HG03442 (cell line): ENCODE results near the gene TTC28.

ENCODE experiments used
- ATAC-seq: cut with Tn5 transposase; IDR thresholded peaks from one replicate; pipeline ENCODE4 v1.9.1; 2021; ENCODE audit warnings: mild to moderate bottlenecking, moderate library complexity; ENCODE audit not compliant: unreplicated experiment

The TTC28 gene

GRCh38 chr22:28034145-28034759 is 645.4 kb downstream of the TTC28 start:
- no peak for ATAC-seq

DNA sequence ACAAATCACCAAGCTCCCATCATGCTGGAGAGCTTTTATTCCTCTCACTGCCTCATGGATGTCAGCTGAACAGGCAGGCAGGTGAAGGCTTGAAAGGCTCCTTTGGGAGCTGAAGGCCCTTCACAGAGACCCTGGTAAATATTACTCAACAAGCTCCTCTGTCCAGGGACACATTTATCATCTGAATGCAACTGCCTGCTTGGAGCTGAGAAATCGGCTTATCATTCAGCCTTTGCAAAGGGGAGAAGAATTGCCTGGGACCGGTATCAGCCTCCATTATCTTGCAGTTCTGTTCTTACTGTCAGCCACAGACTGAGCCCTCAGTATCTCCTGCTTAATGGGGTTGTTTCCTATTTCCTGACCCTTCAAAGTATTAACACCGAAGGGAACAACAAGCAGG is 646.8 kb downstream of the TTC28 start:
- ATAC-seq, result no peak

DNA sequence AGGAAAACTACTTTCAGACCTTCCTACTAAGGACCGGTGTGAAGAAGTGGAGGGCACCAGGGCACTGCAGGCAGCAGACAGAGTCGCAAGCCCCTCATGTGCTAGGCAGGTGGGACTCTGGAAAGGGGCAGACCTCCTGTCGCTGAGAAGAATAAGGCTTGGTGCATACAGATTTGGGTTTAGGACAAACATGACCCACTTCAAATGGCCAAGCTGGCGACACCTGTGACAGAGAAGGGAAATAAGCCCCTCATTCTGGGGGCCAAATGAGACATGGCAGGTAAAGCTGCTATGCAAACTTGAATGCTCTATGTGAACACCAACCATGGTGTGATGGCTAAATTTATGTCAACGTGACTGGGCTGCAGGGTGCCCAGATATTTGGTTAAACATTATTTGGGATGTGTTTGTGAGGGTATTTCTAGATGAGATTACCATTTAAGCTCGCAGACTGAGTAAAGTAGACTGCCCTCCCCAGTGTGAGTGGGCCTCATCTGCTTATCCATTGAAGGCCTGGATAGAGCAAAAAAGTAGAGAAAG is 648.2 kb downstream of the TTC28 start:
- ATAC-seq, result no peak

DNA sequence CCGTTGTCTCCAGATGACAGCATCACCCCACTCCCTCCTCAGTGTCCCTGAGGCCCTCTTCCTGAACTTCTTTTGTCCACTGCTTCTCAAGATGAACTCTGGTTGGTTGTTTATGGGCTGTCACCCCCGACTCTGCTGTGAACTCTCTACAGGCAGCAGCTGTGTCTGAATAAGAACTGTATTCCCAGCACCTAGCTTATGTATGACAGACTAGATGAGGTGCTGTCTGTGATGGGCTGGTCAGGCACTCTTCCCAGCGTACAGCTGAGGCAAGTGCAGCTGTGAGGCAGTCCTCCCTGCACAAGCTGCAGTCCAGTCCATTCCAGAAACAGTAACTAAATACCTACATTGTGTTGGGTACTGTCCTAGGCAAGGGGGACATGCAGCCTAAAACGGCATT is 649.2 kb downstream of the TTC28 start:
- ATAC-seq, result no peak

- no peak for ATAC-seq
These were observed 649.7 kb downstream of the TTC28 start for GRCh38 chr22:28029956-28030355.

DNA sequence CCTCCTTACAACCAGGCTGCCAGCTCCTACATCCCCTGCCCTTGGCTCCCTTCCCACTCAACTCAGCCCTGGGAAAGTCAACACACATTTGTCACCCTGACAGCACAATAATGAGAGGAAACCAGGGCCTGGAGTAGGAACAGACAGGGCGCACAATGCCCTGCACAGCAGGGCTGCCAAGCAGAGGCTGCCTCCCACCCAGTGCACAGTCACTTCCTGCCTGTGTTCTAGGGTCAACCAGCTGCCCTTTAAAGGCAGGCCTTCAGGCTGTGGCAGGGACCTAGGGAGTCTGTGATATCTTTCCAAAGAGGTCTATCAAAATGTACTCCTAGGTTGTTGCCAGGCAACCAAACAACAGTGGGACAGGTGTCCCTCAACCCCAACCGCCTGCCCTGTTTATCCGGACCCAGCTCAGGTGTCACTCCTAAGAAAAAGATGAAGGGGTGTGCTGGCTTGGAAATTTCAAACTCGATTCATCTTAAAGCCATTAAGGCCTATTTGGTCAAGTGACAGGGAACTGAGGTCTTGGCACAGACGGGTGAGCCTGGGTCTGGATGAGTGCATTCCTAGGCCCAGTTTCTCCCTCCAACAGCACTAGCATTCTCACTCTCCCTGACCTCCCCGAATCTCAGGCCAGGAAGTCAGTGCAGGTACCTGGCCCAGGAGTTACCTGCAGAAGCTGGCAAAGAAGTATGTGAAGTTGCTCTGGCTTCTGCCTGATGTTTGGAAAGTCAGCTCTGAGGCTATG is 650.3 kb downstream of the TTC28 start:
- ATAC-seq, result no peak

- no peak for ATAC-seq
These were observed 651.9 kb downstream of the TTC28 start for GRCh38 chr22:28027453-28028448.

DNA sequence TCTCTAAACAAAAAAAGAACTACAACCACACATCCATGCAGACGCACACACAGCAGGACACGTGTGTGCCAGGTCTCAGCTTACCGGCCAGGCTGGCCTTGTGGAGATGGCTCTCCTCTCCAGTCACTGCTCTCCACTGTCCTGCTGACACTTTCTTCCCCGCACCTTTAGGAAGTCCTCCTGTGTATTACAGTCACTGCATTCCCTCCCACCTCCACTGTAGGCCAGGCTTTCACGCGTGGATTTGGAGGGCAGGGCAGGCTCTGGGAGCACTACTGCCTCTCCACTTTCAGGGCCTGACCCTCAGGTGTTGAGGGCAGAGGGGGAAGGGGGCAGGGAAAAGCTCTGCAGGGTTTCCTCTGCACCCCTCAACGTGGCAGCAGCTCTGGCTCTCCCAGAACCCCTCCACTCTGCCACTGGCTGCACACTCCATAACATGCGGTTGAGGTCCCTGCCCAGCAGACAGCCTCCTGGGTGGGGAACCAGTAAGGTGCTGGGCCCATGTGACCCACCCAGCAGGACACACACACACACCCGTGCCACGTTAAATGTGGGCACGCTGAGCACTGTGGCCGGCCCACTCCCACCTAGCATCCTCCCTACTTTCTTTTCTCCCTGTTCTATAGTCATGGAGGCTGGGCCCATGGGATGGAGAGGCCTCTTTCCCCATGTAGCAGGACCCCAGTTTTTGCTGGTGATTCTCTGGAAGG is 653.6 kb downstream of the TTC28 start:
- no peak for ATAC-seq

DNA sequence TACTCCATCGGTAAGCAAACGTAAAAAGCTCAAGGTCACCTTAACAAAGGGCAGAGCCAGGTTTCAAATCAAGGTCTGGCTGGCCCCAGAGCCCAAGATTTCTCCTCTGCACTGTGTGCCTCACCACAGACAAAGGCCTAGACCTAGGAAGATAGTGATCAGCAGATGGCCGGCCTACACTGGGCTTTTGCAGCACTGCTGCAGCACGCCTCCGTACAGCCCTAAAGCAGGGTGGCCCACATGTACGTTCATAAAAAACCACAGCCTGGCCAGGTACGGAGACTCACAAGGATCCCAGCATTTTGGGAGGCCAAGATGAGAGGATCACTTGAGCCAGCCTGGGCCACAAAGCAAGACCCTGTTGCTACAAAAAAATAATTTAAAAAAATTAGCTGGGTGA is 654.3 kb downstream of the TTC28 start:
- no peak for ATAC-seq

DNA sequence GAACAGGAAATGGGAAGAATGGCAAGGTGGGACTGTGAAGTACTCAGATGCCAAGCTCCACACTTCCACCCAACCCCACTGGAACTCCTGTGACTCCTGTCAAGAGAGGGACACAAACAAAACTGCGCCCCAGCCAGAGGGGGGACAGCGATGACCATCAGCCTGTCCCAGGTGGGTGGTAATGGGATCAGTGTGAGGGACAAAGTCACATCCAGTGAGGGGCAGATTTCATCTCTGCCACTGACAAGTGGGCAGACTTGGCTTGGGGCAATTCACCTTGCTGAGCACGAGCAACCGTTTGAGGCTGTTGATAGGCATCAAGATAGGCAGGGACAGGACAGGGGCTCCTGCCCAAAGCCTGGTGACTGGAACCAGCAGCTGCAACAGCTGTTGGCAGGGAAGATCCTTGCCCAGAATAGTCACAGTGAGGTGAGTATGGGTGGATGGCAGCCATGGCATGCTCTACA is 655.2 kb downstream of the TTC28 start:
- no peak for ATAC-seq

- ATAC-seq, result no peak
These were observed 655.9 kb downstream of the TTC28 start for GRCh38 chr22:28023774-28024173.

- no peak for ATAC-seq
These were observed 656.6 kb downstream of the TTC28 start for GRCh38 chr22:28023036-28023435.

DNA sequence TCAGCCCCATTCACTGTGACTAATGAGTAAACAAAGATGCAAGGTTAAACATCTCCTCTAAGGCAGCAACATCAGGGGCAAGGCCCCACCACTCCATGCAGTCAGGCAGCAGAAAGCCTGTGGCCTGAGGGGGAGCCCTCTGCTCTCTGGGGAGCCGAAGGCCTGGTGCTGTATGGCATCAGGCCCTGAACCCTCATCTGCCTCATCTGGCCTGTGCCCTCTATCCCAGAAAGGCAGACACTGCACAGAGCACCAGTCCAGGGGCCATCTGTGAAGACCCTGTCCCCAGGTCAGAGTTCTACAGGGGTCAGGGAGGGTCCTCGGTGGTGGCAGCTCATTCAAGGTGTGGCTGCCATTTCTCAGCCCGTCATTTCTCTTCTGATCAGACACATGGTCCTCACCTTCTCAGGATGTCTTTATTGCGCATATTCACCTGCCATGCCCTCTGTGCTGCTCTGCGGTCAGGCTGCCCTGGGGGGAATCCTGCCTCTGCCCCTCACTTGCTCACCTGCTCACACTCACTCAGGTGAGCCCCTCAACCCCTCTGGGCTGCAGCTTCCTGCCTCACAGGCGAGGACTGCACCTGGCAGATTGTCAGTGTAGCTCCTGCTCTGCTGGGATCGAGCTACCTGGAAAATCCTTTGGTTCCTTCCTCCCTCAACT is 657.5 kb downstream of the TTC28 start:
- no peak for ATAC-seq

GRCh38 chr22:28021116-28021997 is 658.3 kb downstream of the TTC28 start:
- no peak for ATAC-seq

DNA sequence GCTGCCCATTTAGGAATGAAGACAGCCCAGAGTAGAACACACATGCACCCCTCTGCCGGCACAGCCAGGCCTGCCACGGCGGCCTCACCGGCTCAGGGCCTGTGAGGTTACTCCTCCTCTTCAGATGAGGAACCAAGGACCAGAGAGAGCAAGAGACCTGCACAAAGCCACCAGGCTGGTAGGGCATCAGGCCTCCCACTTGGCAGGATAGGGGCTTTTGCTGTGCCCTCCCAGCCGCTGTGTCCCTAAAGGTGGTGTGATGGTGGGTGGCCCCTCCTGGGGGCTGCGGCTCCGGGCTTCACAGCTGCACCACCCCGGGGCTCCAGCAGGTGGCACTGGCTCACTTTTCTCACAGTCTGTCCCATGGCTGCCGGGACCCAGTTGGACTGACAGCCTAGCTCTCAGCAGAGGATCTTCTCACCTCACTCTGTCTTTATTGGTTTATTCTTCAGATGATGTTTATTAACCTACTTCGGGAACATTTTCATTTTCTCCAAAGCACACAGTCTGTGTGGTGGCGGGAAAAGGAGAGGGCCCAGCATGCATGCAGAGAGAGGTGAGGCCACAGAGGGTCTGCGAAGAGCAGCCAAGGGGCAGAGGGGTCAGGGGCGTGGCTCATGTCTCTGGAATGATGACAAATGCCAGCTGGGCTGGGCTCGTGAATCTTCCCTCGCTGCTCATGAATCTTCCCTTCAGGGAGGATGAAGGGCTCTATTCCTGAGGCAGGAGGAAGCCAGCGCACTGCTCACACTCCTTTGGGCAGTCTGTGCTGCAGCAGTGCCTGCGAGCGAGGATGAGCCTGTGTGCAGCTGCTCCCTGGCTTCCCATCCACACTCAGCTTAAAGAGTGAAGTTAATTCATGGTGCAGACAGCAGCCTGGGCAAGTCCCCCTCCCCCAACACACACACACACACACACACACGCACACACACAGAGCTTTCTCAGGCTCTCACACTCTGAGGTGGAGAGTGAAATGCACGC is 659.5 kb downstream of the TTC28 start:
- ATAC-seq, result no peak

- ATAC-seq, result no peak
These were observed 660.3 kb downstream of the TTC28 start for GRCh38 chr22:28019360-28019759.

- no peak for ATAC-seq
These were observed 661.1 kb downstream of the TTC28 start for GRCh38 chr22:28018461-28018927.

- ATAC-seq, result no peak
These were observed 661.8 kb downstream of the TTC28 start for GRCh38 chr22:28017859-28018258.
